Breast epithelium (tissue), 4 donors: ENCODE data around the gene OR10J4. TPM values are rescaled to one million over a fixed set of nuclear protein-coding genes. Genes with fewer than 3 reads are reported as not detected.
"Not testable (repeated sequence)": the region's sequence is repeated elsewhere in the genome, so short reads cannot be mapped to it uniquely, and the experiment has no call there.

Experiments used
- DNase-seq, 2 donors: peaks; one replicate each; pipeline ENCODE4 v3.0.0-alpha.2; 2019; ENCODE audit warnings: low spot score in 2 of 2
- H3K27ac ChIP-seq, 2 donors: fragments of 200-600 bp; sonication (generic) in 1 of 2; one replicate each; pipeline ENCODE4 v1.5.1; 2016 to 2019; ENCODE audit warnings: mild to moderate bottlenecking in 1 of 2
- H3K27me3 ChIP-seq, 2 donors: fragments of 200-600 bp; sonication (generic) in 1 of 2; one replicate each; pipeline versions ENCODE4 v1.5.1 to v1.6.0; 2017 to 2019; ENCODE audit warnings: control low read depth in 1 of 2, mild to moderate bottlenecking in 1 of 2
- H3K36me3 ChIP-seq: fragments of 200-600 bp; one replicate; pipeline ENCODE4 v1.5.1; 2019
- H3K4me1 ChIP-seq, 2 donors: fragments of 200-600 bp; sonication (generic); one replicate each; pipeline ENCODE4 v1.5.1; 2016 to 2019; ENCODE audit warnings: control low read depth in 1 of 2
- H3K4me3 ChIP-seq, 3 donors: fragments of 200-600 bp; sonication (generic); 1 replicate in 2 of 3; 2 replicates in 1 of 3; pipeline ENCODE4 v1.5.1; 2016 to 2019; ENCODE audit warnings: mild to moderate bottlenecking in 3 of 3, moderate library complexity in 2 of 3
- H3K9me3 ChIP-seq, 2 donors: fragments of 200-600 bp; sonication (generic) in 1 of 2; one replicate each; pipeline ENCODE4 v1.5.1; 2016 to 2019; ENCODE audit warnings: control low read depth in 1 of 2
- POLR2A ChIP-seq: fragments of 450-650 bp; IDR thresholded peaks from one replicate; pipeline ENCODE4 v1.6.1; 2016; ENCODE audit warnings: antibody characterized with exemption, mild to moderate bottlenecking, moderate library complexity
- POLR2AphosphoS5 ChIP-seq, 3 donors: sonication (generic); formaldehyde crosslinking; IDR thresholded peaks; one replicate each; pipeline ENCODE4 v1.6.1; 2017; ENCODE audit warnings: antibody characterized with exemption in 3 of 3
- intact Hi-C: fragments of 100-400 bp; cut with DNase I; formaldehyde crosslinking; loops from one replicate; pipeline ENCODE4 v1.15.1; 2023; ENCODE audit warnings: low total_unique reads
- total RNA-seq, 3 donors: library from RNA; depleted of rRNA; stranded (reverse); fragments of >200 nt; gene quantifications; one replicate each; pipeline ENCODE4 v1.1.0, GENCODE V29; 2016
- TF ChIP-seq, protein P1 (sequence below), 3 donors: fragments of 450-650 bp; IDR thresholded peaks; one replicate each; pipeline ENCODE4 v1.5.1; 2016 to 2017; ENCODE audit warnings: antibody characterized with exemption in 3 of 3, mild to moderate bottlenecking in 3 of 3, moderate library complexity in 3 of 3

The OR10J4 gene
- total RNA-seq, 3 donors from 2014 or later: not detected

DNA sequence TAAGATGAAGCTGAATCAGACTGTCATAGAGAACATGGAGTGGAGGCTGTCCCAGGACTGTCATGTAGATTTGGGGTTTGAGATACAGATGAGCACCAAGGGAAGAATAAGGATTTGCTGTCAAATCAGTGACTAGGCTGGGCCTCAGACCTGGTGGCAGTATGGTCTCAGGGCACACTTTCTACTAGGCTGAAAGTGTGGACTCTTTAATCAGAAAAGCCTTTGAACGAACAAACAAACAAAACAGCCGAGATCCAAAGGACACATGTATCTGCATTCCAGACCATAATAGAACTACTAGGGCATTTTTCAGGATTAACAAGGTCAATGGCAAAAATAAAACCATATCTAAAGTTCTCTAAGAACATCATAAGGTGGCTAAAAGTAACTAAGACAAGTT, 10.4 kb downstream of the OR10J4 start:
- DNase-seq: no peak
- Histone ChIP-seq H3K27me3 (no peaks in the 10 kb centered on the region), H3K9me3 (peaks cover 0 to 4% of the 10 kb centered on the region in 2 donors), H3K36me3 (no peaks in the 10 kb centered on the region), H3K4me1 (no peaks in the 10 kb centered on the region), H3K27ac (no peak overlapping the region), H3K4me3 (no peak overlapping the region)
- TF ChIP-seq POLR2A (no peak), POLR2AphosphoS5 (IDR thresholded peaks at IDR 0.05) (no peak)
- TF ChIP-seq, protein P1, sequence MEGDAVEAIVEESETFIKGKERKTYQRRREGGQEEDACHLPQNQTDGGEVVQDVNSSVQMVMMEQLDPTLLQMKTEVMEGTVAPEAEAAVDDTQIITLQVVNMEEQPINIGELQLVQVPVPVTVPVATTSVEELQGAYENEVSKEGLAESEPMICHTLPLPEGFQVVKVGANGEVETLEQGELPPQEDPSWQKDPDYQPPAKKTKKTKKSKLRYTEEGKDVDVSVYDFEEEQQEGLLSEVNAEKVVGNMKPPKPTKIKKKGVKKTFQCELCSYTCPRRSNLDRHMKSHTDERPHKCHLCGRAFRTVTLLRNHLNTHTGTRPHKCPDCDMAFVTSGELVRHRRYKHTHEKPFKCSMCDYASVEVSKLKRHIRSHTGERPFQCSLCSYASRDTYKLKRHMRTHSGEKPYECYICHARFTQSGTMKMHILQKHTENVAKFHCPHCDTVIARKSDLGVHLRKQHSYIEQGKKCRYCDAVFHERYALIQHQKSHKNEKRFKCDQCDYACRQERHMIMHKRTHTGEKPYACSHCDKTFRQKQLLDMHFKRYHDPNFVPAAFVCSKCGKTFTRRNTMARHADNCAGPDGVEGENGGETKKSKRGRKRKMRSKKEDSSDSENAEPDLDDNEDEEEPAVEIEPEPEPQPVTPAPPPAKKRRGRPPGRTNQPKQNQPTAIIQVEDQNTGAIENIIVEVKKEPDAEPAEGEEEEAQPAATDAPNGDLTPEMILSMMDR (IDR thresholded peaks at IDR 0.05): no peak
- intact Hi-C loops: no loop called here

DNA sequence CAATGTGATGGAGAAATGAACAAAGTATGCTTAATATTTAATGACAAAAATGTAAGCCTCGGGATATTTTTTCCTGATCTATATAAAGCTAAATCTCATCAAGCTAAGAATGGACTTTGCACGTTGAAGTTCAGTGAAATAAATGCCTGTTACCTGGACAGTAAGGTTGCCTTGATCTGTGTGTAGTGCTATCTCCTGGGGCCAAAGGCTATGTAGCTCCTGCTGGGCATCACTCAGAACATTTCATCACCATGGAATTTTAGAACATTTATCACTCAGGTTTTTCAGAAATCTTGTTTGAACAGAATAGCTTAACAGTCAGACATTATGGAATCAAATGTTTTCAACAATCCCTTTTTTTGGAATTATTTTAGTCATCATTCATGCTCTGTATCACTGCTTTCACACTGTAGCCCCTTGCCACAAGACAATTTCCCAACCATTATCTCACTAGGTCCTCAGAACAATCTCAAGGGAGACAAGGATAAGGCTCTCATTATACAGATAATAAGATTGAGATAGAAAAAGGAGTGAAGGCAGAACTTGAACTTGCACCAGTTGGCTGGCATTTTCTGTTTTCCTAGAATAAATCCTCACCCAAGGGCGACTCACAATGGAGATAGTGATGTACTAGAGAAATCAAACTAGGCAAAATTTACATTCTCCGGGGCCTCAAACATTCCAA, 11.2 kb downstream of the OR10J4 start:
- Histone ChIP-seq H3K9me3 (peaks cover 0 to 6% of the 10 kb centered on the region in 2 donors), H3K4me3 (no peak overlapping the region), H3K27me3 (no peaks in the 10 kb centered on the region), H3K4me1 (no peaks in the 10 kb centered on the region), H3K36me3 (no peaks in the 10 kb centered on the region), H3K27ac (no peak overlapping the region)
- DNase-seq: no peak
- TF ChIP-seq, protein P1 (IDR thresholded peaks at IDR 0.05): no peak
- TF ChIP-seq POLR2AphosphoS5 (IDR thresholded peaks at IDR 0.05): no peak
- no peak for TF ChIP-seq POLR2A
- intact Hi-C loops: no loop called here

DNA sequence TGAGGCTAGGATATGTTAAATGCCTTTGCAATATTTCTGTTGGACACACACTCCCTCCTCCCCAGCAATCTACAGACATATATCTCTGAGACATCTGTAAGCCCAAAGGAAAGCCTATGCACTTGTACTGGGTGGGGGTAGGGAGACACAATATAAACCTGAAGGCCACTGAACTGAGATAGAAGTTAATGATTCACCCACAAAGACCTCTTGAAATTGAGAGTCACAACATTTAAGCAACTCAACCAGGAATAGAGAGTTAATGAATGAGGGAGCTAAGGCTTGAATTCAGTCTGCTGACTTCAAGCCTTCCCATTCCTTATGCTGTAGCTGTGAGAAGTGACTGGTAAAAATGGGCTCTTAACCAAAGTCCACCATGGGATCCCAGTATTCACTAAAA, 12.5 kb downstream of the OR10J4 start:
- intact Hi-C loops: no loop called here
- no peaks in the 10 kb centered on the region for H3K4me1 ChIP-seq
- no peaks in the 10 kb centered on the region for H3K27me3 ChIP-seq
- DNase-seq: no peak
- H3K36me3 ChIP-seq: no peaks in the 10 kb centered on the region
- H3K9me3 ChIP-seq: peaks cover 0 to 15% of the 10 kb centered on the region in 2 donors
- no peak overlapping the region for H3K27ac ChIP-seq
- TF ChIP-seq, protein P1 (IDR thresholded peaks at IDR 0.05): no peak
- TF ChIP-seq POLR2A (no peak), POLR2AphosphoS5 (IDR thresholded peaks at IDR 0.05) (no peak)
- H3K4me3 ChIP-seq: no peak overlapping the region

DNA sequence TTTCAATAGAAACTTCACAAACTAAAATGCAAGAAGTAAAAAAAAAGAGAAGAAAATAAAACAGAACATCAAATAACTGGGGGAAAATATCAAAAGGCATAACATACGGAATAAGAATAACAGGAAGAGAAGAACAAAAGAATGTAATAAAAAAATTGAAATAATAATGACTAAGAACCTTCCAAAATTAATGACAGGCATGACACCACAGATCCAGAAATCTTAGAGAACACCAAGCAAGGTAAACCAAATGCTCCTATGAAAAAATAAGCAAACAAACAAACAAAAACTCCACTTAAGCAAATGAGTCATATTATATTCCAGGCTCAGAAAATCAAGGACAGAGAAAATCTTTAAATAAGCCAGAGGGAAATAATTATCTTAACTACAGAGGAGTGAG, 16.2 kb downstream of the OR10J4 start:
- Histone ChIP-seq H3K9me3 (peaks cover 0 to 23% of the 10 kb centered on the region in 2 donors), H3K27me3 (no peaks in the 10 kb centered on the region), H3K36me3 (no peaks in the 10 kb centered on the region), H3K27ac (no peak overlapping the region), H3K4me1 (no peaks in the 10 kb centered on the region), H3K4me3 (no peak overlapping the region)
- no peak for TF ChIP-seq POLR2A
- intact Hi-C loops: no loop called here
- DNase-seq: no peak

DNA sequence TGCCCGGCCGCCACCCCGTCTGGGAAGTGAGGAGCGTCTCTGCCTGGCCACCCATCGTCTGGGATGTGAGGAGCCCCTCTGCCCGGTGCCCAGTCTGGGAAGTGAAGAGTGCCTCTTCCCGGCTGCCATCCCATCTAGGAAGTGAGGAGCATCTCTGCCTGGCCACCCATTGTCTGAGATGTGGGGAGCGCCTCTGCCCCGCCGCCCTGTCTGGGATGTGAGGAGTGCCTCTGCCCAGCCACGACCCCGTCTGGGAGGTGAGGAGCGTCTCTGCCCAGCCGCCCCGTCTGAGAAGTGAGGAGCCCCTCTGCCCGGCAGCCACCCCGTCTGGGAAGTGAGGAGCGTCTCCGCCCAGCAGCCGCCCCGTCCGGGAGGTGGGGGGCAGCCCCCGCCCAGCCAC, 17.6 kb downstream of the OR10J4 start:
- H3K4me3 ChIP-seq, intact Hi-C loops, H3K4me1 ChIP-seq, H3K27ac ChIP-seq, H3K36me3 ChIP-seq, H3K27me3 ChIP-seq, DNase-seq: not testable (repeated sequence)
- H3K9me3 ChIP-seq: peaks cover 0 to 23% of the 10 kb centered on the region in 2 donors

DNA sequence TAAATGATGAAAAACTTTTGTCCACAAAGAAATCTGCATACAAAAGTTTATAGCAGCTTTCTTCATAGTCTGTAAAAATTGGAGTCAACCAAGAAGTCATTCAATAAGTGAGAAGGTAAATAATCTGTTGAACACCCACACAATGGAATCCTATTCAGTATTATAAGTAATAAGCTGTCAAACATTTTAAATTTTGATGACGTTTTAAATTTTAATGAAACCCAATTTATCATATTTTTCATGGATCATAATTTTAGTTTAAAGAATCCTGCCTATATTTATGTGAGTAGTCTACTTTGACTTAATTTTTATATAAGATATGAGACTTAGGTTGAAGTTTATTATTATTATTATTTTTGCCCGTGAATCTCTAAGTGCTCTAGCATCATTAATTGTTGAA, 27.5 kb downstream of the OR10J4 start:
- Histone ChIP-seq H3K36me3 (no peaks in the 10 kb centered on the region), H3K27me3 (no peaks in the 10 kb centered on the region), H3K9me3 (peaks cover 0 to 18% of the 10 kb centered on the region in 2 donors), H3K27ac (no peak overlapping the region), H3K4me3 (no peak overlapping the region), H3K4me1 (no peaks in the 10 kb centered on the region)
- intact Hi-C loops: no loop called here
- TF ChIP-seq POLR2AphosphoS5 (IDR thresholded peaks at IDR 0.05): no peak
- TF ChIP-seq, protein P1 (IDR thresholded peaks at IDR 0.05): no peak
- no peak for TF ChIP-seq POLR2A
- DNase-seq: no peak
